Upper lobe of left lung (tissue), 4 donors: Measurements from ENCODE around the gene MSS51.

Experiments used
- CTCF ChIP-seq, 6 experiments: fragments of 450-650 bp in 4 of 6; fragments of 200-600 bp in 2 of 6; sonication (generic) in 2 of 6; IDR thresholded peaks; one replicate each; pipeline ENCODE4 v1.5.1; 2016 to 2019; ENCODE audit warnings: antibody characterized with exemption in 6 of 6
- POLR2A ChIP-seq, 4 donors: fragments of 450-650 bp; IDR thresholded peaks; one replicate each; pipeline ENCODE4 v1.5.1; 2016 to 2017; ENCODE audit warnings: antibody characterized with exemption in 4 of 4, mild to moderate bottlenecking in 2 of 4

DNA sequence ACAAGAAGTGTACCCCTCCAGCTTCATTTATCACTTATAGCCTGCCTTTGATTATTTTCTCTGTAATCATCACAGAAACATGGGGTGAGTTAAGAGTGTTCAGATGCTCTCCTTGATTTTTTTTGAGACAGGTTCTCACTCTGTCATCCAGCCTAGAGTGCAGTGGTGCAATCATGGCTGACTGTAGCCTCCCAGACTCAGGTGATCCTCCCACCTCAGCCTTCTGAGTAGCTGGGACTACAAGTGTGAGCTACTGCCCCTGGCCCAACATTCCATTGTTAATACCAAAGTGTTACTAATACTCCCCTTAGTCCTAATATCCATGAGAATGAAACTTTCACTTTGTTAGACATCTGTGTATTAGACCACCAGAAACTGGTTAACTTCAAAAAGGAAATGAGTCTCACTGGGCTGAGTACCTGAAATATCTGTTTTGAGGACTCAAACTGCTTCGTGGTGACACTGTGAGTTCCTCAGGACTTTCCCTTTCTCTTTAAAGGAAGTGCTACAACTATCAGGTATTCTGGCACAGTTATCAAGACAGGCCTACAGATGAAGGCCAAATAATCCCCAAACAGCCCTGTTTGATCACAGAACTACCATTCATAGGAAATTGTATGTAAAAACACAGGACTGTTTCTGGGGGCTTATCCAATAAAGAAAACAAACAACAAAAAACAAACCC is 54.2 kb downstream of the MSS51 start:
- TF ChIP-seq POLR2A (IDR thresholded peaks at IDR 0.05), result no peak
- no peak for TF ChIP-seq CTCF (IDR thresholded peaks at IDR 0.05)
